Activated T-cell treated with anti-CD3 and anti-CD28 coated beads for 1 hour (primary cell): ENCODE data around the gene TUBD1.

ENCODE experiments used
- DNase-seq: peaks from one replicate; pipeline ENCODE4 v3.0.0-alpha.2; 2020; ENCODE audit warnings: low read depth

TUBD1 gene

GRCh38 chr17:59825533-59826322 lies 67.0 kb downstream of the TUBD1 start:
- DNase-seq: no peak

DNA sequence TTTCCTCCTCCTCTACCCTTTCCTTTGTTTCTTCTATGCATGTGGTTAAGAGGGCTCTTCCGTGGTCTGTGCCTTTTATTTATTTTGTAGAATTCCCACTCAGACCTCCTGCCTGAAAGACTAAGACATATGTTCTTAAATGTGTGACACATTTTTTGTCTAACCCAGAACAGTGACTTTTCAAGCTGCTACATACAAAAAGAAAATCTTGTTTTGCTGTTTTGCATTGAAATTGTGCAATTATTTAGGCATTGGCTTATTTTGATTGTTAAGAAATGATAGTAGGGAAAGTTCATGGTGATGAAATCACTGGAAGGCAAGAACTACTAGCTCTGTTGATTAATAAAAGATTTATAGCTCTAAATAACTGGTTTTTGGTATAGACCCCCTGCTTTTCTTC lies 76.8 kb downstream of the TUBD1 start:
- DNase-seq: no peak

DNA sequence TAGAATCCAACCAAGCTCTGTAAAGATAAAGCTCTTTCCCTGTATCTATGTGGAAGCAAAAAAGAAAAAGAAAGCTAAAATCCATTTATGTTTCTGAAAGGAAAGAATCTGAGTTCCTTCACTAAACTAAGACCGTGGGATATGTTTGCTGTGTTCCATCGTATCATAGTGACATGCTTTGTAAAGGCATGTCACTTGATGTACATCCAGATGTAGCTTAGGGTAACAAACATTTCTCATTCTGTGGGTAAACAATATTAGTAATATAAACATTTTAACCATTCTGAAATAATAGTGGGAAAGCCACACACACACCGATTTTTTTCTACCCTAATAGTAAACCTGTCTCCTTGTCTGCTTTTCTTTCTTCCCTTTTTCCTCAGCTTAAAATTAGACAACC lies 78.1 kb downstream of the TUBD1 start:
- DNase-seq: no peak

- no peak for DNase-seq
Measured at GRCh38 chr17:59814276-59814675, 78.5 kb downstream of the TUBD1 start.

- DNase-seq: no peak
Measured at GRCh38 chr17:59812139-59812538, 80.6 kb downstream of the TUBD1 start.

GRCh38 chr17:59811209-59811608 lies 81.5 kb downstream of the TUBD1 start:
- no peak for DNase-seq

DNA sequence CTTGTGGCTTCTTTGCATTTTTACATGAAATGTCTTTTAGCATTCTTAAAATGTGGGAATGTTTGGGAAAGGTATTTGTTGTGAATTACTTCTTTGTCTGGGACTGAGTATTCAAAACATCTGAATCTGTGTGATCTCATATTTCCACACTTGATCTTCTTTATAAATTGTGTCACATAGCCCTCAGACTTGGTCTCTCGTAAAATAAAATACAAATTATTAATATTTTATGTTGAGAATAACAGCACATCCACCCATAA lies 81.9 kb downstream of the TUBD1 start:
- DNase-seq: no peak
